ENCODE data around the gene P2RX4.
"Not testable (repeated sequence)": the region's sequence is repeated elsewhere in the genome, so short reads cannot be mapped to it uniquely, and the experiment has no call there.

The P2RX4 gene

GRCh38 chr12:121245951-121246350 is 36.0 kb downstream of the P2RX4 start:
- no peak for DNase-seq (ENCODE audit: low read depth)

GRCh38 chr12:121246893-121247557 is 37.1 kb downstream of the P2RX4 start:
- no peak for DNase-seq (ENCODE audit: low read depth)

DNA sequence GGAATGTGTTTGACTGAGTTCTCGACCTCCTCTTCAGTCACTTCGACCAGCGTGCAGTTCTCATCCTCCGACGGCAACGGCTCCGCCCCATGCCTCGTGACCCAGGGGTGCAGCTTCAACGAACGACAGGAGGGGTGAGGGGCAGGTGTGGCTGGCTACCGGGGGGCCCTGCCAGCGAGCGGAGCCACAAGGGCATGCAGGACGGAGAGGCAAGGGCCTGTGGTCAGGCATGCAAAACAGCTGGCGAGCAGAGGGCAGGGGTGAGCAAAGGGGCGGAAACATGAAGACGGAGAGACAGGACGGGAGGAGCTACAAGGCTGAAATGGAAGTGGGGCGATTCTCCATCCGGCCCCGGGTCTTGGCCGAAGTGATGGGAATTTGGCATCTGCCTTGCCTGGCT is 38.7 kb downstream of the P2RX4 start:
- no peak for DNase-seq (ENCODE audit: low read depth)

DNA sequence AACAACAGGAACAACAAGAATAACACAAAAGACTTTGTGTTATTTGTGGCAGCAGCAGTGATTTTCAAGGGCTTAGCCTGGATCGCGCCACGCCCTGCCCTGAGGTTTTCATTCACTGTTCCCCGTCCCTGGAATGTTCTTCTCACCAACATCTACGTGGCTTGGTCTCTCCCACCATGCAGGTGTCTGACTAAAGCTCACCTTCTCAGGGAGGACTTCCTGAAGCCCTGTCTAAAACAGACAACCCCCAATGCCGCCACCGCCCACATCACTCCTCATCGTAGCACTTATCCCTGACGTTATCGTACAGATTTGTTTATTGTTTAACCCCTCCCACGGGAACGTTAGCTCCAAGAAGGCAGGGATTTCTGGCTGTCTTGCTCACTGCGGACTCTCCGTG is 40.4 kb downstream of the P2RX4 start:
- DNase-seq (ENCODE audit: low read depth): no peak

GRCh38 chr12:121251838-121252237 is 41.9 kb downstream of the P2RX4 start:
- no peak for DNase-seq (ENCODE audit: low read depth)

DNA sequence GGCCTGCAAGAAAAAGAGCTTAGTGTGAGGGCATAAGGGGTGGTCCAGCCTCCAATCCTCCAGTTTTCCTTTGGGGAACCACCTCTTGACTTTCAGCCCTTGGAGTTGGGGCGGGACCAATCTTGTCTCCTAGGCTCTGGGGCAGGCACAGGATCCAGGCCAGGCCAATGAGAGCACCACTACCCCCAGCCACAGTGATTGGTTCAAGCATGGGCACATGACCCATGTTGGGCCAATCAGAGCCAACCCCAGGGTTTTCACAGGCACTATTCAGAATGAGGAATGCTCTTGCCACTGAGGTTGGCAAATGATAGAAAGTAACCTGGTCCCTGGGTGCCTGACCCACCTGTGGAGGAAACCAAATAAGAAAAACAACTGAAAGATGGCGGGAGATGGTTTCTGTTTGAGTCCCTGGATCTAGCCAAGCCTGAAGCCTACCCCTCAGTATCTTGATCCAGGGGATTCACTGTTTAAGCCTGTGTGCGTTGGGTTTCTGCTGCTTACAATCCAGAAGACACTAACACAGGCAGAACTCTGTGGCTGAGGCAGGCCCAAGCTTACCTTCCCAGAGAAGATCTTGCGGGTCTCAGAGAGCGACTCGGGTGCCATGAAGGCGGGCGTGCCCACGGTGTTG is 42.9 kb downstream of the P2RX4 start:
- peak; percentile 17 for DNase-seq (ENCODE audit: low read depth)

- no peak for DNase-seq (ENCODE audit: low read depth)
Observed at GRCh38 chr12:121253638-121254335, 43.9 kb downstream of the P2RX4 start.

DNA sequence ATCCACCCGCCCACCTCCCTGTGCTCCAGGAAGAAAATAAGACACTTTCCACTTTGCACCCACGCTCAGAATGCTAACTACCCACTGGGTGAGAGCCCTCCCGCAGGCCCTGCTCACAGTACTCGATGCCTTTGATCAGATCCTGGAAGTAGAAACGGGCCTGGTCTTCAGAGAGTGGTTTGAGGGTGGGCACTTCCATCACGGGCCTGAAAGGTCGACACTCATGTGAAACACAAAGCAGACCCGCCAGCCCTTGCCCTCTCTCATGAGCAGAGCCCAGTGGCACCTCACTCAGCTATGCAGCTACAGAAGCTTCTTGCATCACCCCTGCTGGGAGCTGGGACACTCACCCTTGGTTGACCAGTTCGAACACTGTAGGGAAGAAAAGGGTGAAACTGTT is 45.5 kb downstream of the P2RX4 start:
- DNase-seq (ENCODE audit: low read depth): no peak

DNA sequence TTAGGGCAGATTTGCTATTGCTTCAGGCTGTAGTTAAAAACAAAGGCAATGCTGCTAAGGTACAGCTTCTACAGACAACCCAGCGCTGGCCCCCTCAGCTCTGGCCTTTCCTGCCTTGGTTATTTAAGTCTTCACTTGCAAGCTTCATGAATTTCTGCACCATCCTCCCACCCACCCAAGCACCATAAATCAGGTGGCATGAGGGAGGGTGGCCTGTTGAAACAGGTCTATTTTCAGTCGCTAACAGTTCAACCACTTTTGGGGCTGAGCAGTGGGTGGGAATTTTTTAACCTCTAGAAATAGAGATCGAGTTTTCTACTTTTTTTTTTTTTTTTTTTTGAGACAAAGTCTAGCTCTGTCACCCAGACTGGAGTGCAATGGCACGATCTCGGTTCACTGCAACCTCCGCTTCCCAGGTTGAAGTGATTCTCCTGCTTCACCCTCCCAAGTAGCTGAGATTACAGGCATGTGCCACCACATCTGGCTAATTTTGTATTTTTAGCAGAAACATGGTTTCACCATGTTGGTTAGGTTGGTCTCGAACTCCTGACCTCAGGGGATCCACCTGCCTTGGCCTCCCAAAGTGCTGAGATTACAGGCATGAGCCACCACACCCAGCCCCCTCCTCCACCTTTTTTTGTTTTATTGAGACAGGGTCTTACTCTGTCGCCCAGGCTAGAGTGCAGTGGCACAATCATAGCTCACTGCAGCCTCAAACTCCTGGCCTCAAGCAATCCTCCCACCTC is 47.9 kb downstream of the P2RX4 start:
- not testable (repeated sequence) for DNase-seq (ENCODE audit: low read depth)

- DNase-seq (ENCODE audit: low read depth): no peak
Observed at GRCh38 chr12:121259074-121259473, 49.1 kb downstream of the P2RX4 start.

DNA sequence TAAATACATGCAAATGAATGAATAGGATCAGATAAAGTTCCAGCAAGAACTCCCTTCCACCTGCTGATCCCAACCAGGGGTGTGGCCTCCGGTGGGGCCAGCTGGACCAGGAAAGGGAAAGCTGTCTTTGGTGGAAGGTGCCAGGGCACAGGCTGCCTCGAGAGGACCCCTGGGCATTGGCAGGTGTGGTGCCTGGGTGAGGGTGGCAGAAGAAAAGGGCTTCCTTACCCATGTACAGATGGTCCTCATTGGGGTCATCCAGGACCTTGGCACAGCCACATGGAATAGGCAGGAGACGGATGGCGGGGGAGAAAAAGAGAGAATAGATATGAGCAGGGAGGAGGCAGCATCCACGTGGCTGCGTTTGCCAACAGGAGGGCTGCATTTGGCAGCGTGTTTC is 50.2 kb downstream of the P2RX4 start:
- DNase-seq (ENCODE audit: low read depth): no peak

- DNase-seq (ENCODE audit: low read depth): no peak
Observed at GRCh38 chr12:121261398-121261797, 51.5 kb downstream of the P2RX4 start.

DNA sequence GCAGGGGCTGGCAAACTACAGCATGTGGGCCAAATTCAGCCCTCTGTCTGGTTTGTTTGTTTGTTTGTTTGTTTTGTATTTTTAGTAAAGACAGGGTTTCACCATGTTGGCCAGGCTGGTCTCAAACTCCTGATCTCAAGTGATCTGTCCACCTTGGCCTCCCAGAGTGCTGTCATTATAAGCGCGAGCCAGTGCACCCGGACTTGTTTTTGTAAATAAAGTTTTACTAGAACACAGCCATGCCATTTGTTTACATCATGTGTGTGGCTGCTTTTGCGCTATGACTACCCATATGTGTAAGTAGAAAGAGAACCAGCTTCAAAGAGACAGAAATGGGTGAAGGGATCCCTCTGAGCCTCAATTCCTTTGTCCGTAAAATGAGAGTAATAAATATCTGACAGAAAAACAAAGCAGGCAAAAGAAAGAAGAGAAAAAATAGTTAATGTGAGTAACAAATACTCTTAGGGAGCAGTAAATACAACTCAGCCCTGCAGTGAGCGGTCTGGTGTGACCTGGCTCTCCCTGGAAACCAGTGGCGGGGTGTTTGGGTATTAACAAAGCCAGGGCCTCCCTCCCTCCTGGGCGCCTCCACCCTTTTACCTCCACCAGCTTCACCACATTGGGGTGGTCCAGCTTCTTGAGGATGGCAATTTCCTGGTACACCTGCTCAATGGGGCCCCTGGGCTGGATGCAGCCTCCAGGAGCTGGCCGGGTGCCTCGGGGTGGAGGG is 53.4 kb downstream of the P2RX4 start:
- DNase-seq (ENCODE audit: low read depth): no peak

DNA sequence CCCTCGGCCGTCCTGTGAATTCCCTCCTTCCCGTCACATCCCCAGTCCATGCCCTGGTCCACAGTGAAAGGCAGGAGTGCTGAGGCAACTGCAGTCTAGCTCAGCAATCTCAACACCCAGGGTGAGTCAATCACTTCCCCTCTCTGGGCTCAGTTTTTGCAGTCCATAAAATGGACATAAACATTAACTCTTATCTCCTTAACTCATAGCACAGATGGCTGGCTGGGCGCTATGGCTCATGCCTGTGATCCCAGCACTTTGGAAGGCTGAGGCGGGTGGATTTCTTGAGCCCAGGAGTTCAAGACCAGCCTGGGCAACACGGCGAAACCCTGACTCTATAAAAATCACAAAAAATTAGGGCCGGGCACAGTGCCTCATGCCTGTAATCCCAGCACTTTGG is 54.2 kb downstream of the P2RX4 start:
- no peak for DNase-seq (ENCODE audit: low read depth)

- no peak for DNase-seq (ENCODE audit: low read depth)
Observed at GRCh38 chr12:121264951-121265515, 55.1 kb downstream of the P2RX4 start.

- no peak for DNase-seq (ENCODE audit: low read depth)
Observed at GRCh38 chr12:121267822-121268221, 57.9 kb downstream of the P2RX4 start.

DNA sequence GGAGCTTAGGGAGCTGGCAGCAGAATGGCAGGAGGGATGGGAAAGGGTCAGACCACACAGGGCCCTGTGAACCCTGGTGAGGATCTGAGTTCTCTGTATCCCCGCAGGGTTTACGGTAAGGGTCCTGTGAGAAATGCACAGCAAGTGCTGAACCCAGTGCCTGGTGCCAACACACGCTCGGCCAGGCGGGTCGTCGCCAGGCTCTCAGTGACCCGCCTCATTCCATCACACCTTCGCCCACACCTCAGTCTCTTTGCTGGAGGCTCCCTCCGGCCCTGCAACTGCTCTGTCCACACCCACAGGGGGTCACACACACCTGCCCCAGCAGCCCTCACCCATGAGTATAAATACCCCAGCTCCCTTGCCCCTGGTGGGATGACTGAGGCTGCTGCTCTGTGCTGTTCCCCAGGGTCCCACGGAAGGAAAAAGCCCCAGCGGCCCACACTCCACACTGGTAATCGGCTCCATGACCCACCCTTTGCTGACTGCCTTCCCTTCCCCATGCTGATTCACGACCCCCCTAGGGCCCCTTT is 63.5 kb downstream of the P2RX4 start:
- DNase-seq (ENCODE audit: low read depth): no peak

GRCh38 chr12:121274036-121274763 is 64.3 kb downstream of the P2RX4 start:
- DNase-seq (ENCODE audit: low read depth): no peak

DNA sequence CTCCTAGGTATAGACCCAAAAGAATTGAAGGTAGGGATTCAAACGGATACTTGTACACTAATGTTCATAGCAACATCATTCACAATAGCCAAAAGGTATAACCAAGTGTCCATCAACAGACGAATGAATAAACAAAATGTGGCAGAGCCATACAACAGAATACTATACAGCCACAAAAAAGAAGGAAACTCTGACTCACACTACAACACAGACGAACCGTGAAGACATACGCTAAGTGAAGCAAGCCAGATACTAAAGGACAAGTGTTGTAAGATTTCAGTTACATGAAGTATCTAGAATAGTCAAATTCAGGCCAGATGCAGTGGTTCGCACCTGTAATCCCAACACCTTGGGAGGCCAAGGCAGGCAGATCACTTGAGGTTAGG is 67.4 kb downstream of the P2RX4 start:
- DNase-seq (ENCODE audit: low read depth): no peak

DNA sequence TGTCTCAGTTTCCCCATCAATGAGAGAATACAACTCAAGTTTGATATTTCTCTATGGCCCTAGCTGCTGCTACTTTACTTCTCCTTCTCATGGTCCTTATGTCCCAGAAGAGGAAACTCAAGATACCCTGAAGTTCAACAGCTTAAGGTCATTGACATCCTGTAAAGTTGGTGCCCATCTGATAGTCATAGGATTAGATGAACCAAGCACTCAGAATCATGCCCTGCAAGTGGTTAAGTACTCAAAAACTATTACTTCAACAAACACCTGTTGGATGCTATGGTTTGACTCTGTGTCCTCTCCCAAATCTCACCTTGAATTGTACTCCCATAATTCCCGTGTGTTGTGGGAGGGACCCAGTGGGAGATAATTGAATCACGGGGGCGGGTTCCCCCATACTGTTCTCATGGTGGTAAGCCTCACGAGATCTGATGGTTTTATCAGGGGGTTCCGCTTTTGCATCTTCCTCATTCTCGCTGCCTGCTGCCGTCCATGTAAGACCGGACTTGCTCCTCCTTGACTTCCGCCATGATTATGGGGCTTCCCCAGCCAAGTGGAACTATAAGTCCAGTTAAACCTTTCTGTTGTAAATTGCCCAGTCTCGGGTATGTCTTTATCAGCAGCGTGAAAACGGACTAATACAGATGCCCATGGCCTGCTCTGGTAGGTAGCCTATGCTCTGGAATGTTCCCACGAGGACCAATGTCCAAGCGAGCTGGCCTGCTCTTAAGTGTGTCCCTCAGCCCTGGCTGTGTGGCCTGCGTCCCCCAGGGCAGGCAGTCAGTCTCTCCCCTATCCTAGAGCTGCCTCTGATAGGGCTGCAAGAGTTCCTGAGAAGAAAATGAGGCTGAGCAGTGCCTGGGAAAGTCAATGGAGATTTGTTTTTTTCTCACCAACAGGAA is 68.5 kb downstream of the P2RX4 start:
- DNase-seq (ENCODE audit: low read depth): no peak
